Myometrial cell (primary cell): Measurements from ENCODE around the gene DSE. TPM values are rescaled to one million over a fixed set of nuclear protein-coding genes. Genes with fewer than 3 reads are reported as not detected.

Experiments used
- total RNA-seq: library from RNA; depleted of rRNA; stranded (reverse); fragments of >200 nt; gene quantifications from 2 replicates; pipeline ENCODE4 v1.2.3, GENCODE V29; 2015

DSE gene
- 47.5 and 51.6 TPM in 2 replicates for total RNA-seq

DNA sequence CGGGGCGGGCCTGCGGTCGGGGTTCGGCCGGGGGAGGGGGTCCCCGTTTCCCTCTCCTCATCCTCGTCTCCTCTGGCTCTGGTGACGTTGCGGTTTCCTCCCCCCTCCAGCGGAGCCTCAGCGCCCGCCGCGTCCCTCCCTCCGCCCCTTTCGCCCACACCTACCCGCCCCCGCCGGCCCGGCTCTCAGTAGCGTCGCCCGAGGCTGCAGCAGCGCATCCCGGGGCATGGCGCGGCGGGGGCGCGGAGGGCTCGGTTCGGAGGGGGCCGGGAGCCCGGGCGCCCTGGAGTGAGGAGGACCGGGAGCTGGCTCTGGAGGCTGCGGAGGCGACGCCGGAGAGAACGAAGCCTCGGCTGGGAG, at the start of gene DSE:
DSE (plus strand) TSS at position 188 of the 360 bp plus-strand sequence. CDS start 28,304 bp downstream, outside the sequence.

DNA sequence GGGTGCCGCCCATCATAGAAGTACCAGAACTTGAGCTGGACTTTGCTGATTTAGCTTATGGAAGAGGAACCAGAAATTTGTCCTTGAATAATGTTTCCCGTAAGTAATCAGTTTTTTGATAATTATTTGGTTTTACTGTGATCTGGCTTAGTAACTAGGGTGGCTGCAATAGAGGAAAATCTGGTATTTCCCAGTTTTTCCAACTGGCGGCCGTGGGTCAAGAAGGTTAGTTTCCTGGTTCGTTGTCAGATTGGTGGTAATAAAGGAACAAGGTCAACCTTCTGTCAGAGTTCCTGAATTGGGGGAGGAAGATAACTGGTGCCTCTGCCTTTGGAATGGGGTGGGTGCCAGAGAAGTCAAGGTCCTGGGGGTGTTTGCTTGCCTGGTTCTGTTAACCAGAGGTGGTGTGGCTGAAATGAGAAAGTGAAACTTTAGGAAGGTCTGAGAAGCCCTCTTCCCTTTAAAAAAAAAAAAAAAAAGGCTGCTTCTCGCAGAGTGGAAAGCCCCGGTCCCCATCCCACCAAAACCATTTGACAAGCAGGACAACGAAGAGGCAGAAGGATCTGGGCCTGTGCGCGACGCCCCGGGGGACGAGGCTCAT, 90.7 kb downstream of the DSE start, which contains the start of gene CALHM6:
CALHM6 (plus strand) TSS at position 45 of the 601 bp plus-strand sequence; CDS start at position 600, 555 bp downstream.

Other genes with a start within 250 kb of the DSE start
- gene COL10A1, start 244.8 kb upstream of the DSE start, total RNA-seq, result 0.29 TPM in 1 of 2 replicates, not detected in the other
- gene TSPYL4, start 116.9 kb upstream of the DSE start, total RNA-seq, result 11.7 and 13.8 TPM in 2 replicates
- gene TSPYL1, start 91.0 kb upstream of the DSE start, total RNA-seq, result 68.3 and 84.4 TPM in 2 replicates
- gene CALHM6, start 90.4 kb downstream of the DSE start, total RNA-seq, result not detected in 2 replicates
- 0.58 and 0.71 TPM in 2 replicates for gene CALHM5, start 140.7 kb downstream of the DSE start, total RNA-seq
- not detected in 2 replicates for gene TRAPPC3L, start 174.7 kb downstream of the DSE start, total RNA-seq
- not detected in 2 replicates for gene CALHM4, start 182.8 kb downstream of the DSE start, total RNA-seq
- 26.5 and 42.0 TPM in 2 replicates for gene RWDD1, start 200.6 kb downstream of the DSE start, total RNA-seq
- gene RSPH4A, start 245.5 kb downstream of the DSE start, total RNA-seq, result under 0.01 TPM in 1 of 2 replicates, not detected in the other